HEK293 (cell line): ENCODE data around the gene COL9A3.

Source experiments
- GLIS1 ChIP-seq: fragments of 450-650 bp; formaldehyde crosslinking; IDR thresholded peaks from 2 replicates; pipeline ENCODE4 v1.5.1; 2016; ENCODE audit warnings: missing biosample characterization, missing genetic modification characterization
- KLF16 ChIP-seq: fragments of 450-650 bp; formaldehyde crosslinking; IDR thresholded peaks from 2 replicates; pipeline ENCODE4 v1.5.1; 2017; ENCODE audit warnings: missing biosample characterization, missing genetic modification characterization
- ZNF416 ChIP-seq: fragments of 450-650 bp; formaldehyde crosslinking; IDR thresholded peaks from 2 replicates; pipeline ENCODE4 v1.5.1; 2016; ENCODE audit warnings: missing biosample characterization, missing genetic modification characterization
- ZNF785 ChIP-seq: fragments of 450-650 bp; formaldehyde crosslinking; IDR thresholded peaks from 2 replicates; pipeline ENCODE4 v1.5.1; 2016; ENCODE audit warnings: missing biosample characterization, missing genetic modification characterization
- TF ChIP-seq, protein P1 (sequence below): fragments of 450-650 bp; formaldehyde crosslinking; IDR thresholded peaks from 2 replicates; pipeline ENCODE4 v1.5.1; 2016; ENCODE audit warnings: missing biosample characterization, missing genetic modification characterization
- TF ChIP-seq, protein P2 (sequence below): fragments of 450-650 bp; formaldehyde crosslinking; IDR thresholded peaks from 2 replicates; pipeline ENCODE4 v1.5.1; 2016; ENCODE audit warnings: missing biosample characterization, missing genetic modification characterization

DNA sequence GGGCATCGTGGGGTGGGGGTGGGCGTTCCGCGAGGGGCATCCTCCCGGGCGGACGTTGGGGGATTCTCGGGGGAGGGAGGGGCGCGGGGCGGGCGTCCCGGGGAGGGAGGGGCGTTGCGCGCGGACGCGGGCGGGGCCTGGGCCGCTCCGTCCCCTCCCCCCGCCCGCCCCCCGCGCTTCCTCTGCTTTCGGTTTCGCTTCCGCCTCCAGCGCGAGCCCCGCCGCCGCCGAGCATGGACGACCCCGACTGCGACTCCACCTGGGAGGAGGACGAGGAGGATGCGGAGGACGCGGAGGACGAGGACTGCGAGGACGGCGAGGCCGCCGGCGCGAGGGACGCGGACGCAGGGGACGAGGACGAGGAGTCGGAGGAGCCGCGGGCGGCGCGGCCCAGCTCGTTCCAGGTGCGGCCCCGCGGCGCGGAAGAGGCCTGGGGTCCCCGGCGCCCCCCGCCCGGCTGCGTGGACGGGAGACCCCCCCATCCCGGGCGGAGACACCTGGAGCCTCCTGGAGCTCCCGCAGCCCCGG lies 12.2 kb upstream of the COL9A3 start, which contains the start of gene OGFR:
- TF ChIP-seq KLF16 (tag by site-specific recombination) (peak; percentile 28; the same call in 1 of the 2 replicates), ZNF785 (tag by site-specific recombination) (no peak), GLIS1 (tag by site-specific recombination) (no peak), ZNF416 (tag by site-specific recombination) (no peak)
- TF ChIP-seq, protein P1, sequence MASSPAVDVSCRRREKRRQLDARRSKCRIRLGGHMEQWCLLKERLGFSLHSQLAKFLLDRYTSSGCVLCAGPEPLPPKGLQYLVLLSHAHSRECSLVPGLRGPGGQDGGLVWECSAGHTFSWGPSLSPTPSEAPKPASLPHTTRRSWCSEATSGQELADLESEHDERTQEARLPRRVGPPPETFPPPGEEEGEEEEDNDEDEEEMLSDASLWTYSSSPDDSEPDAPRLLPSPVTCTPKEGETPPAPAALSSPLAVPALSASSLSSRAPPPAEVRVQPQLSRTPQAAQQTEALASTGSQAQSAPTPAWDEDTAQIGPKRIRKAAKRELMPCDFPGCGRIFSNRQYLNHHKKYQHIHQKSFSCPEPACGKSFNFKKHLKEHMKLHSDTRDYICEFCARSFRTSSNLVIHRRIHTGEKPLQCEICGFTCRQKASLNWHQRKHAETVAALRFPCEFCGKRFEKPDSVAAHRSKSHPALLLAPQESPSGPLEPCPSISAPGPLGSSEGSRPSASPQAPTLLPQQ (tag by site-specific recombination) = no peak
- TF ChIP-seq, protein P2, sequence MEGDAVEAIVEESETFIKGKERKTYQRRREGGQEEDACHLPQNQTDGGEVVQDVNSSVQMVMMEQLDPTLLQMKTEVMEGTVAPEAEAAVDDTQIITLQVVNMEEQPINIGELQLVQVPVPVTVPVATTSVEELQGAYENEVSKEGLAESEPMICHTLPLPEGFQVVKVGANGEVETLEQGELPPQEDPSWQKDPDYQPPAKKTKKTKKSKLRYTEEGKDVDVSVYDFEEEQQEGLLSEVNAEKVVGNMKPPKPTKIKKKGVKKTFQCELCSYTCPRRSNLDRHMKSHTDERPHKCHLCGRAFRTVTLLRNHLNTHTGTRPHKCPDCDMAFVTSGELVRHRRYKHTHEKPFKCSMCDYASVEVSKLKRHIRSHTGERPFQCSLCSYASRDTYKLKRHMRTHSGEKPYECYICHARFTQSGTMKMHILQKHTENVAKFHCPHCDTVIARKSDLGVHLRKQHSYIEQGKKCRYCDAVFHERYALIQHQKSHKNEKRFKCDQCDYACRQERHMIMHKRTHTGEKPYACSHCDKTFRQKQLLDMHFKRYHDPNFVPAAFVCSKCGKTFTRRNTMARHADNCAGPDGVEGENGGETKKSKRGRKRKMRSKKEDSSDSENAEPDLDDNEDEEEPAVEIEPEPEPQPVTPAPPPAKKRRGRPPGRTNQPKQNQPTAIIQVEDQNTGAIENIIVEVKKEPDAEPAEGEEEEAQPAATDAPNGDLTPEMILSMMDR (tag by site-specific recombination) = no peak
